GM19468 (cell line): ENCODE results near the gene ARHGAP23.

Experiments
- ATAC-seq: cut with Tn5 transposase; IDR thresholded peaks from one replicate; pipeline ENCODE4 v1.9.1; 2021; ENCODE audit warnings: mild to moderate bottlenecking, moderate library complexity, moderate number of reproducible peaks; ENCODE audit not compliant: unreplicated experiment; ENCODE audit errors: extremely low read depth

Gene ARHGAP23

GRCh38 chr17:38560503-38561318, 132.4 kb downstream of the ARHGAP23 start:
- no peak for ATAC-seq

GRCh38 chr17:38561416-38562214, 133.4 kb downstream of the ARHGAP23 start:
- no peak for ATAC-seq
